IgD-negative memory B cell (primary cell): ENCODE results near the gene ALPI. TPM values are rescaled to one million over a fixed set of nuclear protein-coding genes. Genes with fewer than 3 reads are reported as not detected.
A peak's percentile ranks its signal among the peaks of the same experiment; 100 is the strongest.

Experiments
- H3K27ac Mint-ChIP-seq, 3 donors: one replicate each; pipeline ENCODE4 v1.8.0; 2020 to 2022; ENCODE audit warnings: mild to moderate bottlenecking in 3 of 3, mixed read lengths in 3 of 3, moderate library complexity in 1 of 3
- H3K27me3 Mint-ChIP-seq: one replicate; pipeline ENCODE4 v1.8.0; 2021; ENCODE audit warnings: mixed read lengths
- H3K36me3 Mint-ChIP-seq: one replicate; pipeline ENCODE4 v1.8.0; 2020; ENCODE audit warnings: mild to moderate bottlenecking, mixed read lengths
- H3K4me1 Mint-ChIP-seq, 3 donors: one replicate each; pipeline ENCODE4 v1.8.0; 2020 to 2022; ENCODE audit warnings: mixed read lengths in 3 of 3, mild to moderate bottlenecking in 1 of 3
- H3K4me3 Mint-ChIP-seq, 4 donors: one replicate each; pipeline ENCODE4 v1.8.0; 2020 to 2022; ENCODE audit warnings: mild to moderate bottlenecking in 4 of 4, mixed read lengths in 4 of 4, moderate library complexity in 3 of 4
- H3K9me3 Mint-ChIP-seq, 3 donors: one replicate each; pipeline ENCODE4 v1.8.0; 2020 to 2021; ENCODE audit warnings: mixed read lengths in 3 of 3, mild to moderate bottlenecking in 1 of 3
- polyA plus RNA-seq: library from polyadenylated mRNA; unstranded; fragments of 300-500 nt; fragmentation: Illumina TruSeq; gene quantifications from one replicate; pipeline ENCODE4 v1.2.3, GENCODE V29; 2021

Gene ALPI
- polyA plus RNA-seq, 1 donor from 2014 or later, result not detected

DNA sequence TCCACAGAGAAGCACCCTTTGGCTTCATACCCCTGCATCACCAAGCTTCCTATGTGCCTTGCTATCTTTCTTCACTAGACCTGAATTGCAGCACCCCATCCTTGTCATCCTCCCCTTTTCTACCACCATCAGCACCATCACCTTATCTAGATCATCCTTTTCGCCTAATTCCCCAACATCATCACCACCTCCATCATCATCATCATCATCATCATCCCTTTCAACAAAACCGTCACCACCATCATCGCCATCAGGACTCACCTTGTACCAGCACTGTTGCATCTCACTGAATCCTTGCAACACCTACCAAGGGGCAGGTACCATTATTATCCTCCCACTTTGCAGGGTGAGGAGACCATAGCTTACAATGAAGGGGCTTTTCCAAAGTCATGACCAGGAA is 42.5 kb downstream of the ALPI start:
- Mint-ChIP-seq H3K27ac (no peak overlapping the region), H3K9me3 (peaks cover 0 to 2% (median 0%) of the 10 kb centered on the region in 3 donors), H3K27me3 (peaks cover 20% of the 10 kb centered on the region), H3K36me3 (no peaks in the 10 kb centered on the region), H3K4me1 (no peaks in the 10 kb centered on the region), H3K4me3 (no peak overlapping the region)

GRCh38 chr2:232501331-232501771 is 45.4 kb downstream of the ALPI start:
- H3K4me3 Mint-ChIP-seq, result peak overlapping the region in 2 of 4 donors; percentile 8 to 58
- peaks cover 35% of the 10 kb centered on the region for H3K27me3 Mint-ChIP-seq
- H3K36me3 Mint-ChIP-seq, result no peaks in the 10 kb centered on the region
- no peak overlapping the region for H3K27ac Mint-ChIP-seq
- H3K4me1 Mint-ChIP-seq, result peaks cover 0 to 3% (median 3%) of the 10 kb centered on the region in 3 donors
- peaks cover 0 to 2% (median 0%) of the 10 kb centered on the region in 3 donors for H3K9me3 Mint-ChIP-seq

GRCh38 chr2:232501794-232502390 is 45.9 kb downstream of the ALPI start:
- Mint-ChIP-seq H3K9me3 (peaks cover 0 to 2% (median 0%) of the 10 kb centered on the region in 3 donors), H3K36me3 (no peaks in the 10 kb centered on the region), H3K27ac (no peak overlapping the region), H3K27me3 (peaks cover 35% of the 10 kb centered on the region), H3K4me3 (peak overlapping the region in 2 of 4 donors; percentile 8 to 58), H3K4me1 (peaks cover 0 to 3% (median 3%) of the 10 kb centered on the region in 3 donors)

DNA sequence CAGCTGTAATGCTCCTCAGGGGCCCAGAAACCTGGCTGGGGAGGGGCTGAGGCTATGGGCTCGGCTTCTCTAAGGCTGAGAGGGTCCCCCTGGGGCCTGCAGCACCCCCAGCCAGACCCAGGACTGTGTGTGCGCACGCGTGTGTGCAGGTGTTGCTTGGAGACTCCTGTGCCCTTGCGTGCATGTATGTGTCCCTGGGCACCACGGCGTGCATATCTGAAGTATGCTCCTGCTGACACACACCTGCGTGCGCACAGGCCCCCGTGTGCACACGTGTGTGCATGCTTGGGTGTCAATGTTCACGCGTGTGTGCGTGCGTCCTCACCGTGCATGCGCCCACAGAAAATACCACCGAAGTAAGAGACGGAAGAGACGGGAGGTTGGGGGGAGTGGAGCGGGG is 46.6 kb downstream of the ALPI start:
- H3K27me3 Mint-ChIP-seq, result peaks cover 35% of the 10 kb centered on the region
- no peak overlapping the region for H3K27ac Mint-ChIP-seq

GRCh38 chr2:232502911-232503808 is 47.2 kb downstream of the ALPI start:
- Mint-ChIP-seq H3K27me3 (peaks cover 35% of the 10 kb centered on the region), H3K9me3 (peaks cover 0 to 2% (median 0%) of the 10 kb centered on the region in 3 donors), H3K27ac (peak overlapping the region in 1 of 3 donors; percentile 90), H3K4me3 (peak overlapping the region in 1 of 4 donors; percentile 41), H3K36me3 (no peaks in the 10 kb centered on the region), H3K4me1 (peaks cover 0 to 3% (median 3%) of the 10 kb centered on the region in 3 donors)

More for the DNA sequence above, 46.6 kb downstream of the ALPI start:
- Mint-ChIP-seq H3K9me3 (peaks cover 0 to 2% (median 0%) of the 10 kb centered on the region in 3 donors), H3K4me3 (peak overlapping the region in 3 of 4 donors; percentile 48 to 83 (median 57)), H3K36me3 (no peaks in the 10 kb centered on the region), H3K4me1 (peaks cover 0 to 3% (median 3%) of the 10 kb centered on the region in 3 donors)

- Mint-ChIP-seq H3K4me3 (peak overlapping the region in 3 of 4 donors; percentile 41 to 74 (median 57)), H3K4me1 (peaks cover 0 to 3% (median 3%) of the 10 kb centered on the region in 3 donors), H3K27ac (peak overlapping the region in 2 of 3 donors; percentile 59 to 90), H3K27me3 (peaks cover 34% of the 10 kb centered on the region), H3K36me3 (no peaks in the 10 kb centered on the region), H3K9me3 (no peaks in the 10 kb centered on the region)
Measured at GRCh38 chr2:232503809-232504323, 47.9 kb downstream of the ALPI start.

- H3K27me3 Mint-ChIP-seq, result peaks cover 32% of the 10 kb centered on the region
- H3K4me1 Mint-ChIP-seq, result peaks cover 0 to 3% (median 3%) of the 10 kb centered on the region in 3 donors
- H3K4me3 Mint-ChIP-seq, result peak overlapping the region in 1 of 4 donors; percentile 81
- no peaks in the 10 kb centered on the region for H3K36me3 Mint-ChIP-seq
- peak overlapping the region in 1 of 3 donors; percentile 90 for H3K27ac Mint-ChIP-seq
- H3K9me3 Mint-ChIP-seq, result no peaks in the 10 kb centered on the region
Measured at GRCh38 chr2:232504438-232504837, 48.5 kb downstream of the ALPI start.

- peaks cover 0 to 3% (median 3%) of the 10 kb centered on the region in 3 donors for H3K4me1 Mint-ChIP-seq
- no peaks in the 10 kb centered on the region for H3K36me3 Mint-ChIP-seq
- no peaks in the 10 kb centered on the region for H3K9me3 Mint-ChIP-seq
- peaks cover 25% of the 10 kb centered on the region for H3K27me3 Mint-ChIP-seq
- peak overlapping the region in 1 of 4 donors; percentile 70 for H3K4me3 Mint-ChIP-seq
- no peak overlapping the region for H3K27ac Mint-ChIP-seq
Measured at GRCh38 chr2:232505856-232506255, 49.9 kb downstream of the ALPI start.

DNA sequence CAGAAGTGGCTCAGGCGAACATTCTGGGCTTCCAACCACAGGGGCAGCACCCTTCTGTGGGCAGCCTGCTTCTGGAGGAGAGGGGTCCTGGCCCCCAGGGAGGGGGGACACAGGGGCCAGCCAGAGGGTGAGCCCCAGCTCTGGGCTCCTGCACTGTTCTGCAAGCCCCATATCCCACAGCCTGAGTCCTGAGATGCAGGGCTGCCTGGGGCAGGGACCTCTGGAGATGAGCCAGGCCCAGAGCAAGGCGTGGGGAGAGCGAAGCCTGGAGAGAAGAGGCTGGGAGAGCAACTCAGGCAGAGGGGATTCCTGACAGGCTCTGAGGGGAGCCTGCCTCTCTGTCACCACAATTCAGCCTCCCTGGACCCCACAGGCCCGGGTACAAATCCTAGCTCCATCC is 50.8 kb downstream of the ALPI start:
- Mint-ChIP-seq H3K27ac (no peak overlapping the region), H3K4me1 (peaks cover 0 to 3% (median 3%) of the 10 kb centered on the region in 3 donors), H3K4me3 (no peak overlapping the region), H3K27me3 (peaks cover 23% of the 10 kb centered on the region), H3K36me3 (no peaks in the 10 kb centered on the region), H3K9me3 (no peaks in the 10 kb centered on the region)

DNA sequence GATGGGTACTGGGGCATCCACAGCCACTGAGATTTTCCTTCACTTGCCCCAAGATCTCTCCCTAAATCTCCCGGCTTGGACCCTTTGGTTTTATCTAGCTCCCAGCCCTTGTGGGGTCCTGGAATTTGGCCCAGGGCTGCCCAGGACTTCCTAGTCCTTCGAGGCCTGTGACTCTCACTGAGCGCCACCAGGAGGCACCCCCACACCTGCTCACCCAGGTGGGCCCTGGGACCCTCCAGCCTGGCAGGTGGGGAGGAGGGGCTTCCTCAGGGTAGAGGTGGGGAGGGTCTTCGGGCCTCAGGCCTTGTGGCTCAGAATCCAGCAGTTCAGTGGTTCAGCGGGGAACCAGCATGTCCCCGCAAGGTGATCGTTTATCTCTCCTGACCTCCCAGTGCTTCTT is 52.3 kb downstream of the ALPI start:
- no peak overlapping the region for H3K4me3 Mint-ChIP-seq
- no peaks in the 10 kb centered on the region for H3K9me3 Mint-ChIP-seq
- no peaks in the 10 kb centered on the region for H3K36me3 Mint-ChIP-seq
- H3K4me1 Mint-ChIP-seq, result peaks cover 0 to 3% (median 3%) of the 10 kb centered on the region in 3 donors
- peaks cover 17% of the 10 kb centered on the region for H3K27me3 Mint-ChIP-seq
- no peak overlapping the region for H3K27ac Mint-ChIP-seq

Other genes with a start within 250 kb of the ALPI start
- not detected for gene ALPP, start 77.4 kb upstream of the ALPI start, polyA plus RNA-seq
- not detected for gene ALPG, start 49.3 kb upstream of the ALPI start, polyA plus RNA-seq
- not detected for gene ECEL1, start 31.7 kb downstream of the ALPI start, polyA plus RNA-seq
- not detected for gene PRSS56, start 64.2 kb downstream of the ALPI start, polyA plus RNA-seq
- gene CHRND, start 70.0 kb downstream of the ALPI start, polyA plus RNA-seq, result not detected
- not detected for gene CHRNG, start 83.5 kb downstream of the ALPI start, polyA plus RNA-seq
- gene TIGD1, start 94.4 kb downstream of the ALPI start, polyA plus RNA-seq, result 5.3 TPM
- gene EIF4E2, start 94.5 kb downstream of the ALPI start, polyA plus RNA-seq, result 55.3 TPM
- 0.73 TPM for gene EFHD1, start 177.5 kb downstream of the ALPI start, polyA plus RNA-seq
- 24.3 TPM for gene GIGYF2, start 241.2 kb downstream of the ALPI start, polyA plus RNA-seq